HFFc6 (cell line): ENCODE results near the gene IGSF9B. TPM values are rescaled to one million over a fixed set of nuclear protein-coding genes. Genes with fewer than 3 reads are reported as not detected.

Experiments
- DNase-seq: peaks from one replicate; pipeline ENCODE4 v3.0.0-alpha.2; 2018
- H3K27ac Mint-ChIP-seq: 2 replicates; pipeline ENCODE4 v1.8.0; 2020; ENCODE audit warnings: mild to moderate bottlenecking, mixed read lengths
- H3K27me3 Mint-ChIP-seq: 2 replicates; pipeline ENCODE4 v1.8.0; 2021; ENCODE audit warnings: mild to moderate bottlenecking, moderate library complexity, mixed read lengths; ENCODE audit not compliant: insufficient read depth
- H3K36me3 Mint-ChIP-seq: 2 replicates; pipeline ENCODE4 v1.8.0; 2021; ENCODE audit warnings: low read depth, mixed read lengths
- H3K4me1 Mint-ChIP-seq: 2 replicates; pipeline ENCODE4 v1.8.0; 2020; ENCODE audit warnings: low read depth, mixed read lengths
- H3K4me3 Mint-ChIP-seq: 2 replicates; pipeline ENCODE4 v1.8.0; 2020; ENCODE audit warnings: mild to moderate bottlenecking, moderate library complexity, mixed read lengths
- H3K9me3 Mint-ChIP-seq: 2 replicates; pipeline ENCODE4 v1.8.0; 2020; ENCODE audit warnings: mild to moderate bottlenecking, mixed read lengths
- total RNA-seq, 6 experiments: library from RNA; stranded (reverse); fragmentation: NEBNext Ultra II Directional; extraction: Animal tissue kit (Norgen Biotek cat#: 25700); gene quantifications; 2 replicates in 1 of 6; 3 replicates in 5 of 6; pipeline ENCODE4 v1.2.3, GENCODE V29; 2021
- TF ChIP-seq, protein P1 (sequence below): fragments of 200-600 bp; sonication (generic); IDR thresholded peaks from 2 replicates; pipeline ENCODE4 v1.5.0; 2021; ENCODE audit warnings: antibody characterized with exemption, mild to moderate bottlenecking

The IGSF9B gene
- total RNA-seq, 6 experiments from 2014 or later: not detected

DNA sequence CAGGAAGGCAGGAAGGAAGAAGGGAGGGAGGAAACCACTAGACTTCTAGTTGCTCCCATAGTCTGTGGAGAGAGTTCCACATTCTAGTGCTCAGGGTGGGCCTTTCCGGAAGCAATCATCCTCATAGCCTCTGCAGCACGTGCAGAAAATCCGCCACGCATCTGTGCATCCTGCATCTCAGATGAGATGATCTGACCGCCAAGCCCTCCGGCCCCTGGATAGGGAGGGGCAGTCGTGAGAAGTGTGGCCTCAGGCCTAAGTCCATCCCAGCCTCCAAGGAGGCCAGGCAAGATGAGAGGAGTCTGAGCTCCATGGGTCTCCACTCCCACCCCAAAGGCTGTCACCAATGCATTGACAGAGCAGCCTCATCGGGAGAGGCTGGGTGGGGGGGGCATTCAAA is 30.4 kb upstream of the IGSF9B start:
- no peak for DNase-seq
- Mint-ChIP-seq H3K27ac (no peak overlapping the region), H3K36me3 (no peaks in the 10 kb centered on the region), H3K27me3 (peaks cover 56% of the 10 kb centered on the region), H3K9me3 (no peaks in the 10 kb centered on the region), H3K4me1 (no peaks in the 10 kb centered on the region), H3K4me3 (no peak overlapping the region)
- TF ChIP-seq, protein P1, sequence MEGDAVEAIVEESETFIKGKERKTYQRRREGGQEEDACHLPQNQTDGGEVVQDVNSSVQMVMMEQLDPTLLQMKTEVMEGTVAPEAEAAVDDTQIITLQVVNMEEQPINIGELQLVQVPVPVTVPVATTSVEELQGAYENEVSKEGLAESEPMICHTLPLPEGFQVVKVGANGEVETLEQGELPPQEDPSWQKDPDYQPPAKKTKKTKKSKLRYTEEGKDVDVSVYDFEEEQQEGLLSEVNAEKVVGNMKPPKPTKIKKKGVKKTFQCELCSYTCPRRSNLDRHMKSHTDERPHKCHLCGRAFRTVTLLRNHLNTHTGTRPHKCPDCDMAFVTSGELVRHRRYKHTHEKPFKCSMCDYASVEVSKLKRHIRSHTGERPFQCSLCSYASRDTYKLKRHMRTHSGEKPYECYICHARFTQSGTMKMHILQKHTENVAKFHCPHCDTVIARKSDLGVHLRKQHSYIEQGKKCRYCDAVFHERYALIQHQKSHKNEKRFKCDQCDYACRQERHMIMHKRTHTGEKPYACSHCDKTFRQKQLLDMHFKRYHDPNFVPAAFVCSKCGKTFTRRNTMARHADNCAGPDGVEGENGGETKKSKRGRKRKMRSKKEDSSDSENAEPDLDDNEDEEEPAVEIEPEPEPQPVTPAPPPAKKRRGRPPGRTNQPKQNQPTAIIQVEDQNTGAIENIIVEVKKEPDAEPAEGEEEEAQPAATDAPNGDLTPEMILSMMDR: no peak

DNA sequence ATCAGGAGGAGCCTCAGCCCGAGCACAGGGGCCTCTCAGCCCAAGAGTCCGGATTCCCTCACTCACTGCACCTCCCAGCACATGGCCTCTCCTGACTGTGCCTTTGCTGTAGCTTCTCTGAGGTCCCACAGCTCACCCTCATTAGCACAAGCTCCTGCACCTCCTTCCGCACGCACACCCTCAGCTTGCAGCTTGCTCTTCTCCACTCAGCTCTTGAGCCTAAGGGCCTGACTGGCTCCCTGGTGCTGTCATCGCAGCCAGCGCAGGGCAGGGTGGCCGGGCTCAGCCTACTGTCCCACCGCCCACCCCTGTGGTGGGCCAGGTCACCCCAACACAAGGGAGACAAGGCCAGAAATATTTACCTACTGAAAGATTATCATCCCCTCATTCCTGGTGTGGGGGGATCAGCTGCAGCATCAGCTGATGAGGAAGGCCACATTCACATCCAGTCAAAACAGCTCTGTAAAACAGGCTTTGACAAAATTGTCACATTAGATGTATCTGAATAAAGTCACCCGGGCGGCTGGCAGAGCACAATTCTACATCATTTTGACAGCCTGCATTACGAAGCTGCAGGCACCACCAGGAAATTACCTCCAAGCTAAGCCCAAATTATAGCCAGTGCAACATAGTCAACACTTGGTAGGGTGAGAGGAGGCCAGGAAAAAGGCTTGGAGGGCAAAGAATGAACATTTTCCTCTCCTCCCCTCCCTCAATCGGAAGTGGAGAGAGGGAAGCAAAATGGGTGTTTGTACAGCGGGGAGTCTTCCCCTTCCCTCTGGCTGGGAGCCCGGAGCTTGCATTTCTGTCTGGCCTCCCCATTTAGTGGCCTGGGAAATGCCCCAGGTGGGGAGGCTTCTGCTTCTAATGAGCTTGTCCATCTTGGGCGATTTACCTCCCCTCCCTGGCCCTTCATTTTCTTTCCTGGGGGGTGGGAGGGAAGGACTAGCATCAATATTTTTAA is 29.5 kb upstream of the IGSF9B start:
- no peak overlapping the region for H3K4me3 Mint-ChIP-seq
- no peak overlapping the region for H3K27ac Mint-ChIP-seq
- DNase-seq: no peak
- H3K27me3 Mint-ChIP-seq: peaks cover 62% of the 10 kb centered on the region
- no peaks in the 10 kb centered on the region for H3K9me3 Mint-ChIP-seq
- TF ChIP-seq, protein P1: no peak
- no peaks in the 10 kb centered on the region for H3K4me1 Mint-ChIP-seq
- no peaks in the 10 kb centered on the region for H3K36me3 Mint-ChIP-seq

DNA sequence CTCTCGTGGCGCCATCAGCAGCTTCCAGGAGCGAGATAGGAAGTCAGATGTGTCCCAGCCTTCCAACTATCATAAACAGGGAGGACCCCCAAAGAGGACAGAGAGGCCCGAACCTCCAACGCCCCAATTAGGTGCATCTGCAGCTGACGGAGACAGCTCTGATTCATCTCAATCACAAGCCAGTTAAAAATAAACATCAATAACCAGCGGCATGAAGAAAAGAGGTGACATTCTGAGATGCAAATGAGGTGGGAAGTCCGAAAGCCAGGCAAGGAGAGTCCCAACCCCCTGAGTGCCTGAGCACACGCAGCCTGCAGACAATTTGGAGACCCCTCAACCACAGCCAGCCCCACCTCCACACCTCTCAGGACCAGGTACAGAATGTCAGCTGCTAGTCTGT is 28.1 kb upstream of the IGSF9B start:
- Mint-ChIP-seq H3K27me3 (peaks cover 57% of the 10 kb centered on the region), H3K27ac (no peak overlapping the region), H3K4me3 (no peak overlapping the region), H3K36me3 (no peaks in the 10 kb centered on the region), H3K9me3 (no peaks in the 10 kb centered on the region), H3K4me1 (no peaks in the 10 kb centered on the region)
- DNase-seq: no peak
- TF ChIP-seq, protein P1: no peak

DNA sequence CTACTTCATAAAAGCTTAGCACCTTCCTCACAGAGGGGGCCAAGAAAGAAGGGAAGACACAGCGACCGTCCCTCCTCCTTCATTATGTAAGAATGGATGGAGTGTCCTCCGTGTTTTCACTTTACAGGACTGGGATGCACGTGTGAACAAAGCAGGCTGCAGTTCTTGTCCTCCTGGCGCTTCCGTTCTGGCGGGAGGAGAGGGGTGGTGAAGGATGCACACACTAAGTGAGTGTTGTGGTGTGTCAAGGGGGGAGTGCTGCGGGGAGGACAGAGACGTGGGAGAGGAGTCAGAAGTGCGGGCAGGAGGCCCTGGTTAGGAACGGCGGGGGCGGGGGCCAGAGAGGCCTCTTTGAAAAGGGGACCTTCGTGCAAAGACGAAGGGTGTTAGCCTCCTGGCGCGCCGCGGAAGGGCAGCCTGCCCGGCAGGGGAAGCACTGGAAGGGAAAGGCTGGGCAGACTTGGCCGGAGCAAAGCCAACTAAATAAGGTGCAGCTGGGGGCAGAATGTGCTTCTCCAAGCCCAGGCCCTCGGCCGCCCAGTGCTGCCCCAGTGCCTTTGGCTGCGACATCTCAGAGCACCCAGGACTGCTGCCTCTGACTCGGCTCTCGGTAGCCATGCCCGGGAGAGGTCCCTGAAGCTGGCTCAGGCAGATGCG is 27.0 kb upstream of the IGSF9B start:
- H3K27ac Mint-ChIP-seq: no peak overlapping the region
- TF ChIP-seq, protein P1: no peak
- no peak overlapping the region for H3K4me3 Mint-ChIP-seq
- DNase-seq: no peak
- no peaks in the 10 kb centered on the region for H3K9me3 Mint-ChIP-seq
- no peaks in the 10 kb centered on the region for H3K36me3 Mint-ChIP-seq
- H3K4me1 Mint-ChIP-seq: no peaks in the 10 kb centered on the region
- H3K27me3 Mint-ChIP-seq: peaks cover 49% of the 10 kb centered on the region

DNA sequence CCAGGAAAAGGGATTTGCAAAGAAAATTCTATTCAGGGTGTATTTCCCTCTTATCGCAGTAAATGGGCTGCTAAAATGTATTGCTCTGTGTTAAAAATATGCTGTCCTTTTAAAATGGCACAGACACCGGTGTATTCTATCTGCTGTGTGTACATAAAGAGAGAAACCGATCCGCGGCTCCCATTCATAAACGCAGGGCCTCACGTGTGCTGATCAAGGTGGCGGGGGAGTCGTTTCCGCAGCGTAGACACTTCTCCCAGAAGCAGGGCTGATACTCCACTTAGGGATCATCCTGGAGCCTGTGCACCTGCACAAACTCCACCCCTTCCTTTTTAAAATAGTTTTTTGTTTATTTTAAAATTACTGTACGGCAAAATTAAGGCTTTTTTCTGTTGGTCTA is 26.1 kb upstream of the IGSF9B start:
- no peak overlapping the region for H3K4me3 Mint-ChIP-seq
- H3K27ac Mint-ChIP-seq: no peak overlapping the region
- no peaks in the 10 kb centered on the region for H3K36me3 Mint-ChIP-seq
- H3K4me1 Mint-ChIP-seq: no peaks in the 10 kb centered on the region
- H3K27me3 Mint-ChIP-seq: peaks cover 49% of the 10 kb centered on the region
- no peaks in the 10 kb centered on the region for H3K9me3 Mint-ChIP-seq
- no peak for DNase-seq
- TF ChIP-seq, protein P1: no peak
